GM12878 (cell line): ENCODE measurements around the gene SPAG16. TPM values are rescaled to one million over a fixed set of nuclear protein-coding genes. Genes with fewer than 3 reads are reported as not detected.

Experiments
- ATAC-seq: fragments of 200-7000 bp; cut with Tn5 transposase; 3 replicates; pipeline ENCODE4 v1.9.1; 2020; ENCODE audit warnings: mild to moderate bottlenecking, moderate library complexity
- BruUV-seq: library from RNA; stranded (reverse); fragments of 400-500 nt; replicated peaks from 2 replicates; lab custom pipeline; 2021; lab: Mats Ljungman, UMichigan
- CTCF ChIA-PET: fragments of 300-600 bp; sonication (Branson Sonifier 250); formaldehyde crosslinking; extraction: SDS; loops from one replicate; lab custom pipeline; 2021; ENCODE audit warnings: inconsistent platforms; lab: Yijun Ruan, JAX
- POLR2A ChIA-PET: fragments of 350-600 bp; formaldehyde crosslinking; extraction: SDS; loops from one replicate; lab custom pipeline; 2021; ENCODE audit warnings: inconsistent platforms; lab: Charles Lee
- RAD21 ChIA-PET: fragments of 300-600 bp; sonication (Branson Sonifier 250); formaldehyde crosslinking; loops from one replicate; lab custom pipeline; 2023; ENCODE audit warnings: antibody characterized with exemption; ENCODE audit not compliant: unreplicated experiment; lab: Charles Lee
- SMC1A ChIA-PET: fragments of 300-600 bp; sonication (Branson Sonifier 250); formaldehyde crosslinking; loops from one replicate; lab custom pipeline; 2023; ENCODE audit not compliant: unreplicated experiment, uncharacterized antibody; lab: Charles Lee
- DNase-seq: peaks from one replicate; pipeline ENCODE4 v3.0.0-alpha.2; 2011; ENCODE audit warnings: low read depth, low spot score
- FAIRE-seq: peaks from 3 replicates; lab custom pipeline; 2011; peaks lifted over from hg19 to GRCh38; lab: Jason Lieb, UNC
- H2AFZ ChIP-seq: 2 replicates; pipeline ENCODE4 v1.6.0; 2011; ENCODE audit warnings: low read depth, low read length, control low read depth; ENCODE audit not compliant: control insufficient read depth
- H3K27ac ChIP-seq: 2 replicates; pipeline ENCODE4 v1.5.1; 2011; ENCODE audit warnings: control low read depth; ENCODE audit not compliant: control insufficient read depth, insufficient read depth
- H3K27me3 ChIP-seq, 2 experiments: replicated peaks in 1 of 2; 2 replicates each; pipeline versions ENCODE4 v1.6.0 to v1.6.1; 2011; ENCODE audit warnings: low read length in 1 of 2; ENCODE audit not compliant: control insufficient read depth in 2 of 2, insufficient read depth in 2 of 2
- H3K36me3 ChIP-seq, 2 experiments: 2 replicates each; pipeline ENCODE4 v1.5.1; 2011; ENCODE audit warnings: low read length in 1 of 2; ENCODE audit not compliant: control insufficient read depth in 2 of 2, insufficient read depth in 2 of 2
- H3K4me1 ChIP-seq: 2 replicates; pipeline ENCODE4 v1.6.1; 2011; ENCODE audit warnings: mild to moderate bottlenecking, low read length, moderate library complexity, mixed read lengths; ENCODE audit not compliant: control insufficient read depth, insufficient read depth
- H3K4me2 ChIP-seq: 2 replicates; pipeline ENCODE4 v1.6.0; 2011; ENCODE audit warnings: control low read depth; ENCODE audit not compliant: control insufficient read depth, insufficient read depth
- H3K4me3 ChIP-seq: fragments of 200-600 bp; sonication (generic); 2 replicates; pipeline ENCODE4 v1.5.1; 2016
- H3K79me2 ChIP-seq: 2 replicates; pipeline ENCODE4 v1.6.0; 2011; ENCODE audit warnings: low read length; ENCODE audit not compliant: control insufficient read depth, insufficient read depth
- H3K9ac ChIP-seq: 2 replicates; pipeline ENCODE4 v1.8.0; 2011; ENCODE audit warnings: low read length, control low read depth, mixed read lengths; ENCODE audit not compliant: control insufficient read depth, insufficient read depth
- H3K9me3 ChIP-seq: replicated peaks from 3 replicates; pipeline ENCODE4 v1.5.1; 2011; ENCODE audit warnings: mild to moderate bottlenecking, low read length; ENCODE audit not compliant: control insufficient read depth, insufficient read depth
- H4K20me1 ChIP-seq: 2 replicates; pipeline ENCODE4 v1.6.0; 2011; ENCODE audit not compliant: control insufficient read depth, insufficient read depth
- ASH2L ChIP-seq: fragments of 300-600, 200-600 bp; sonication (generic); IDR thresholded peaks from 2 replicates; pipeline ENCODE4 v1.6.1; 2017; ENCODE audit warnings: low read depth, mild to moderate bottlenecking, borderline replicate concordance
- CBFB ChIP-seq: IDR thresholded peaks from 2 replicates; pipeline ENCODE4 v1.6.1; 2016; ENCODE audit warnings: antibody characterized with exemption, low read depth
- EZH2 ChIP-seq: IDR thresholded peaks from 2 replicates; pipeline ENCODE4 v1.6.1; 2012; ENCODE audit warnings: low read depth, mild to moderate bottlenecking, control low read depth, inconsistent platforms, low read length, borderline replicate concordance; ENCODE audit not compliant: control insufficient read depth
- HDAC6 ChIP-seq: fragments of 200-600 bp; sonication (generic); IDR thresholded peaks from one replicate; pipeline ENCODE4 v1.8.0; 2017; ENCODE audit warnings: antibody characterized with exemption; ENCODE audit not compliant: unreplicated experiment
- HDGF ChIP-seq: fragments of 450-650 bp; IDR thresholded peaks from 2 replicates; pipeline ENCODE4 v1.6.1; 2016; ENCODE audit warnings: antibody characterized with exemption
- NFYA ChIP-seq: IDR thresholded peaks from 2 replicates; pipeline ENCODE4 v1.6.1; 2011; ENCODE audit warnings: low read depth, mild to moderate bottlenecking, low read length, improper control_type of control experiment, borderline replicate concordance
- NFYB ChIP-seq: IDR thresholded peaks from 2 replicates; pipeline ENCODE4 v1.6.1; 2011; ENCODE audit warnings: low read depth, mild to moderate bottlenecking, low read length, improper control_type of control experiment, moderate library complexity; ENCODE audit not compliant: insufficient read depth
- PAX8 ChIP-seq: fragments of 450-650 bp; IDR thresholded peaks from 2 replicates; pipeline ENCODE4 v1.6.1; 2017; ENCODE audit warnings: mild to moderate bottlenecking, moderate library complexity
- SMAD1 ChIP-seq: fragments of 450-650 bp; IDR thresholded peaks from 2 replicates; pipeline ENCODE4 v1.6.1; 2018; ENCODE audit warnings: mild to moderate bottlenecking, low read depth; ENCODE audit not compliant: partially characterized antibody
- TCF3 ChIP-seq: IDR thresholded peaks from 2 replicates; pipeline ENCODE4 v1.6.1; 2012; ENCODE audit warnings: low read depth, mild to moderate bottlenecking, low read length, borderline replicate concordance; ENCODE audit not compliant: insufficient read depth
- WGBS: methylation state at CpG from one replicate; pipeline ENCODE4 v1.1.6; 2016; ENCODE audit warnings: low lambda C conversion rate; ENCODE audit not compliant: insufficient replicate concordance, insufficient coverage; ENCODE audit errors: missing lambda C conversion rate; 5-methylcytosine and 5-hydroxymethylcytosine counted together
- in situ Hi-C: fragments of 300-500 bp; cut with MboI; formaldehyde crosslinking; loops from 9 replicates; pipeline ENCODE4 v1.14.3; 2018; ENCODE audit warnings: mixed read lengths
- intact Hi-C: fragments of 100-400 bp; cut with micrococcal nuclease; formaldehyde crosslinking; loops from one replicate; pipeline ENCODE4 v1.14.2; 2022; ENCODE audit not compliant: unreplicated experiment
- polyA plus RNA-seq, 11 experiments: library from polyadenylated mRNA; depleted of rRNA in 4 of 11; unstranded in 6 of 11; stranded (reverse) in 5 of 11; fragments of >200 nt; fragmentation: Nextera tagmentation in 4 of 11; fragmentation: Illumina TruSeq in 1 of 11; extraction: Ambion mirVana in 4 of 11; extraction: Trizol in 1 of 11; gene quantifications; 1 replicate in 1 of 11; 2 replicates in 10 of 11; pipeline versions ENCODE4 v1.2.1 to v1.2.3, GENCODE V29; 2011 to 2016; ENCODE audit warnings: inconsistent platforms in 2 of 11, missing spikeins in 2 of 11, low read depth in 1 of 11
- total RNA-seq, 4 experiments: library from RNA; depleted of rRNA in 3 of 4; stranded (reverse); fragments of >200 nt in 3 of 4; fragmentation: Illumina TruSeq in 1 of 4; extraction: Trizol in 1 of 4; gene quantifications; 2 replicates each; pipeline versions ENCODE4 v1.2.1 to v1.2.3, GENCODE V29; 2013 to 2021
- TF ChIP-seq, protein P1 (sequence below): fragments of 450-650 bp; IDR thresholded peaks from 2 replicates; pipeline ENCODE4 v1.6.1; 2017; ENCODE audit warnings: mild to moderate bottlenecking, moderate library complexity
- TF ChIP-seq, protein P2 (sequence below): IDR thresholded peaks from 2 replicates; pipeline ENCODE4 v1.6.1; 2012; ENCODE audit warnings: mild to moderate bottlenecking, low read depth, low read length

Gene SPAG16
- total and polyA plus RNA-seq, 10 of the 15 experiments (the other 5 are each of a cell fraction or from before 2014, with no cell fraction given): 6.0 to 25.0 (median 15.2) TPM

- FAIRE-seq: no peak
- SMC1A ChIA-PET: interaction anchor here (0.8 to 0.9 kb wide), 2 partner anchors 11 to 16 kb away, joined by 3 to 4 read pairs; no protein-coding TSS in a partner anchor
- TF ChIP-seq SMAD1 (no peak), EZH2 (no peak), PAX8 (no peak), CBFB (no peak), ASH2L (no peak), HDAC6 (no peak), NFYA (no peak), HDGF (no peak), TCF3 (no peak), NFYB (no peak)
- TF ChIP-seq, protein P1, sequence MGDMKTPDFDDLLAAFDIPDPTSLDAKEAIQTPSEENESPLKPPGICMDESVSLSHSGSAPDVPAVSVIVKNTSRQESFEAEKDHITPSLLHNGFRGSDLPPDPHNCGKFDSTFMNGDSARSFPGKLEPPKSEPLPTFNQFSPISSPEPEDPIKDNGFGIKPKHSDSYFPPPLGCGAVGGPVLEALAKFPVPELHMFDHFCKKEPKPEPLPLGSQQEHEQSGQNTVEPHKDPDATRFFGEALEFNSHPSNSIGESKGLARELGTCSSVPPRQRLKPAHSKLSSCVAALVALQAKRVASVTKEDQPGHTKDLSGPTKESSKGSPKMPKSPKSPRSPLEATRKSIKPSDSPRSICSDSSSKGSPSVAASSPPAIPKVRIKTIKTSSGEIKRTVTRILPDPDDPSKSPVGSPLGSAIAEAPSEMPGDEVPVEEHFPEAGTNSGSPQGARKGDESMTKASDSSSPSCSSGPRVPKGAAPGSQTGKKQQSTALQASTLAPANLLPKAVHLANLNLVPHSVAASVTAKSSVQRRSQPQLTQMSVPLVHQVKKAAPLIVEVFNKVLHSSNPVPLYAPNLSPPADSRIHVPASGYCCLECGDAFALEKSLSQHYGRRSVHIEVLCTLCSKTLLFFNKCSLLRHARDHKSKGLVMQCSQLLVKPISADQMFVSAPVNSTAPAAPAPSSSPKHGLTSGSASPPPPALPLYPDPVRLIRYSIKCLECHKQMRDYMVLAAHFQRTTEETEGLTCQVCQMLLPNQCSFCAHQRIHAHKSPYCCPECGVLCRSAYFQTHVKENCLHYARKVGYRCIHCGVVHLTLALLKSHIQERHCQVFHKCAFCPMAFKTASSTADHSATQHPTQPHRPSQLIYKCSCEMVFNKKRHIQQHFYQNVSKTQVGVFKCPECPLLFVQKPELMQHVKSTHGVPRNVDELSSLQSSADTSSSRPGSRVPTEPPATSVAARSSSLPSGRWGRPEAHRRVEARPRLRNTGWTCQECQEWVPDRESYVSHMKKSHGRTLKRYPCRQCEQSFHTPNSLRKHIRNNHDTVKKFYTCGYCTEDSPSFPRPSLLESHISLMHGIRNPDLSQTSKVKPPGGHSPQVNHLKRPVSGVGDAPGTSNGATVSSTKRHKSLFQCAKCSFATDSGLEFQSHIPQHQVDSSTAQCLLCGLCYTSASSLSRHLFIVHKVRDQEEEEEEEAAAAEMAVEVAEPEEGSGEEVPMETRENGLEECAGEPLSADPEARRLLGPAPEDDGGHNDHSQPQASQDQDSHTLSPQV: no peak
- TF ChIP-seq, protein P2, sequence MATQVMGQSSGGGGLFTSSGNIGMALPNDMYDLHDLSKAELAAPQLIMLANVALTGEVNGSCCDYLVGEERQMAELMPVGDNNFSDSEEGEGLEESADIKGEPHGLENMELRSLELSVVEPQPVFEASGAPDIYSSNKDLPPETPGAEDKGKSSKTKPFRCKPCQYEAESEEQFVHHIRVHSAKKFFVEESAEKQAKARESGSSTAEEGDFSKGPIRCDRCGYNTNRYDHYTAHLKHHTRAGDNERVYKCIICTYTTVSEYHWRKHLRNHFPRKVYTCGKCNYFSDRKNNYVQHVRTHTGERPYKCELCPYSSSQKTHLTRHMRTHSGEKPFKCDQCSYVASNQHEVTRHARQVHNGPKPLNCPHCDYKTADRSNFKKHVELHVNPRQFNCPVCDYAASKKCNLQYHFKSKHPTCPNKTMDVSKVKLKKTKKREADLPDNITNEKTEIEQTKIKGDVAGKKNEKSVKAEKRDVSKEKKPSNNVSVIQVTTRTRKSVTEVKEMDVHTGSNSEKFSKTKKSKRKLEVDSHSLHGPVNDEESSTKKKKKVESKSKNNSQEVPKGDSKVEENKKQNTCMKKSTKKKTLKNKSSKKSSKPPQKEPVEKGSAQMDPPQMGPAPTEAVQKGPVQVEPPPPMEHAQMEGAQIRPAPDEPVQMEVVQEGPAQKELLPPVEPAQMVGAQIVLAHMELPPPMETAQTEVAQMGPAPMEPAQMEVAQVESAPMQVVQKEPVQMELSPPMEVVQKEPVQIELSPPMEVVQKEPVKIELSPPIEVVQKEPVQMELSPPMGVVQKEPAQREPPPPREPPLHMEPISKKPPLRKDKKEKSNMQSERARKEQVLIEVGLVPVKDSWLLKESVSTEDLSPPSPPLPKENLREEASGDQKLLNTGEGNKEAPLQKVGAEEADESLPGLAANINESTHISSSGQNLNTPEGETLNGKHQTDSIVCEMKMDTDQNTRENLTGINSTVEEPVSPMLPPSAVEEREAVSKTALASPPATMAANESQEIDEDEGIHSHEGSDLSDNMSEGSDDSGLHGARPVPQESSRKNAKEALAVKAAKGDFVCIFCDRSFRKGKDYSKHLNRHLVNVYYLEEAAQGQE: no peak
Measured at GRCh38 chr2:213496226-213496625, 212.0 kb downstream of the SPAG16 start.

More at GRCh38 chr2:213496226-213496625, 212.0 kb downstream of the SPAG16 start:
- Histone ChIP-seq H3K36me3 (no peaks in the 10 kb centered on the region), H4K20me1 (no peaks in the 10 kb centered on the region), H3K4me2 (no peak overlapping the region), H3K79me2 (no peaks in the 10 kb centered on the region), H3K9me3 (no peaks in the 10 kb centered on the region), H3K4me3 (no peak overlapping the region), H3K27ac (no peak overlapping the region), H2AFZ (no peak overlapping the region), H3K9ac (no peak overlapping the region), H3K4me1 (no peaks in the 10 kb centered on the region), H3K27me3 (no peaks in the 10 kb centered on the region)
- ATAC-seq: no peak
- in situ Hi-C loops: no loop called here
- ChIA-PET RAD21 (interaction anchor here (0.9 kb wide), 1 partner anchor 245 kb away, joined by 3 read pairs; no protein-coding TSS in a partner anchor), CTCF (interaction anchor here (0.6 kb wide), 1 partner anchor 109 kb away, joined by 3 read pairs; no protein-coding TSS in a partner anchor), POLR2A (no interaction called here)
- no peak for DNase-seq
- intact Hi-C loops: no loop called here
- no TSS peak for BruUV-seq
- 2% methylated on average over 2 of the region's 2 CpGs for WGBS
